ENCODE results near the gene KRT9. TPM values are rescaled to one million over a fixed set of nuclear protein-coding genes. Genes with fewer than 3 reads are reported as not detected.
"Not testable (repeated sequence)": the region's sequence is repeated elsewhere in the genome, so short reads cannot be mapped to it uniquely, and the experiment has no call there.

The KRT9 gene
- total RNA-seq, 1 donor, result 0.10 TPM

- H3K27me3 ChIP-seq (ENCODE audit: insufficient read depth, low read length), result no peaks in the 10 kb centered on the region
- no peaks in the 10 kb centered on the region for H3K9me3 ChIP-seq (ENCODE audit: low read depth, low read length)
- H3K4me3 ChIP-seq (ENCODE audit: low read length), result no peak overlapping the region
- peaks cover 18% of the 10 kb centered on the region for H3K4me1 ChIP-seq (ENCODE audit: insufficient read depth, low read length)
Measured at GRCh38 chr17:41547921-41548843, 23.7 kb downstream of the KRT9 start.

- H3K4me1 ChIP-seq (ENCODE audit: insufficient read depth, low read length), result peaks cover 18% of the 10 kb centered on the region
- no peaks in the 10 kb centered on the region for H3K9me3 ChIP-seq (ENCODE audit: low read depth, low read length)
- no peak overlapping the region for H3K4me3 ChIP-seq (ENCODE audit: low read length)
- no peaks in the 10 kb centered on the region for H3K27me3 ChIP-seq (ENCODE audit: insufficient read depth, low read length)
Measured at GRCh38 chr17:41547378-41547841, 24.4 kb downstream of the KRT9 start.

GRCh38 chr17:41546819-41547218 lies 25.0 kb downstream of the KRT9 start:
- peaks cover 18% of the 10 kb centered on the region for H3K4me1 ChIP-seq (ENCODE audit: insufficient read depth, low read length)
- no peaks in the 10 kb centered on the region for H3K9me3 ChIP-seq (ENCODE audit: low read depth, low read length)
- no peaks in the 10 kb centered on the region for H3K27me3 ChIP-seq (ENCODE audit: insufficient read depth, low read length)
- H3K4me3 ChIP-seq (ENCODE audit: low read length), result no peak overlapping the region

- peaks cover 18% of the 10 kb centered on the region for H3K4me1 ChIP-seq (ENCODE audit: insufficient read depth, low read length)
- no peaks in the 10 kb centered on the region for H3K9me3 ChIP-seq (ENCODE audit: low read depth, low read length)
- H3K27me3 ChIP-seq (ENCODE audit: insufficient read depth, low read length), result no peaks in the 10 kb centered on the region
- no peak overlapping the region for H3K4me3 ChIP-seq (ENCODE audit: low read length)
Measured at GRCh38 chr17:41545829-41546410, 25.9 kb downstream of the KRT9 start.

GRCh38 chr17:41544935-41545334 lies 26.9 kb downstream of the KRT9 start:
- Histone ChIP-seq H3K4me1 (ENCODE audit: insufficient read depth, low read length) (peaks cover 18% of the 10 kb centered on the region), H3K9me3 (ENCODE audit: low read depth, low read length) (no peaks in the 10 kb centered on the region), H3K4me3 (ENCODE audit: low read length) (no peak overlapping the region), H3K27me3 (ENCODE audit: insufficient read depth, low read length) (no peaks in the 10 kb centered on the region)

GRCh38 chr17:41544491-41544892 lies 27.4 kb downstream of the KRT9 start:
- no peaks in the 10 kb centered on the region for H3K9me3 ChIP-seq (ENCODE audit: low read depth, low read length)
- no peak overlapping the region for H3K4me3 ChIP-seq (ENCODE audit: low read length)

GRCh38 chr17:41542786-41543185 lies 29.1 kb downstream of the KRT9 start:
- not testable (repeated sequence) for H3K4me3 ChIP-seq (ENCODE audit: low read length); H3K27me3 ChIP-seq (ENCODE audit: insufficient read depth, low read length); H3K4me1 ChIP-seq (ENCODE audit: insufficient read depth, low read length); H3K9me3 ChIP-seq (ENCODE audit: low read depth, low read length)

More at GRCh38 chr17:41544491-41544892, 27.4 kb downstream of the KRT9 start:
- Histone ChIP-seq H3K4me1 (ENCODE audit: insufficient read depth, low read length) (peaks cover 18% of the 10 kb centered on the region), H3K27me3 (ENCODE audit: insufficient read depth, low read length) (no peaks in the 10 kb centered on the region)

- Histone ChIP-seq H3K4me1 (ENCODE audit: insufficient read depth, low read length) (no peaks in the 10 kb centered on the region), H3K4me3 (ENCODE audit: low read length) (no peak overlapping the region), H3K9me3 (ENCODE audit: low read depth, low read length) (no peaks in the 10 kb centered on the region), H3K27me3 (ENCODE audit: insufficient read depth, low read length) (no peaks in the 10 kb centered on the region)
Measured at GRCh38 chr17:41542357-41542756, 29.5 kb downstream of the KRT9 start.

- Histone ChIP-seq H3K4me1 (ENCODE audit: insufficient read depth, low read length) (no peaks in the 10 kb centered on the region), H3K4me3 (ENCODE audit: low read length) (no peak overlapping the region), H3K9me3 (ENCODE audit: low read depth, low read length) (no peaks in the 10 kb centered on the region), H3K27me3 (ENCODE audit: insufficient read depth, low read length) (no peaks in the 10 kb centered on the region)
Measured at GRCh38 chr17:41540921-41541625, 30.8 kb downstream of the KRT9 start.

GRCh38 chr17:41539979-41540701 lies 31.7 kb downstream of the KRT9 start:
- Histone ChIP-seq H3K9me3 (ENCODE audit: low read depth, low read length) (no peaks in the 10 kb centered on the region), H3K4me3 (ENCODE audit: low read length) (no peak overlapping the region), H3K27me3 (ENCODE audit: insufficient read depth, low read length) (no peaks in the 10 kb centered on the region), H3K4me1 (ENCODE audit: insufficient read depth, low read length) (no peaks in the 10 kb centered on the region)

GRCh38 chr17:41539071-41539492 lies 32.8 kb downstream of the KRT9 start:
- Histone ChIP-seq H3K4me1 (ENCODE audit: insufficient read depth, low read length) (no peaks in the 10 kb centered on the region), H3K4me3 (ENCODE audit: low read length) (no peak overlapping the region), H3K27me3 (ENCODE audit: insufficient read depth, low read length) (no peaks in the 10 kb centered on the region), H3K9me3 (ENCODE audit: low read depth, low read length) (no peaks in the 10 kb centered on the region)

GRCh38 chr17:41538565-41538991 lies 33.3 kb downstream of the KRT9 start:
- H3K4me3 ChIP-seq (ENCODE audit: low read length), result no peak overlapping the region
- peaks cover 1% of the 10 kb centered on the region for H3K27me3 ChIP-seq (ENCODE audit: insufficient read depth, low read length)
- no peaks in the 10 kb centered on the region for H3K9me3 ChIP-seq (ENCODE audit: low read depth, low read length)
- no peaks in the 10 kb centered on the region for H3K4me1 ChIP-seq (ENCODE audit: insufficient read depth, low read length)

GRCh38 chr17:41537990-41538389 lies 33.9 kb downstream of the KRT9 start:
- Histone ChIP-seq H3K4me3 (ENCODE audit: low read length) (no peak overlapping the region), H3K9me3 (ENCODE audit: low read depth, low read length) (no peaks in the 10 kb centered on the region), H3K27me3 (ENCODE audit: insufficient read depth, low read length) (peaks cover 3% of the 10 kb centered on the region), H3K4me1 (ENCODE audit: insufficient read depth, low read length) (no peaks in the 10 kb centered on the region)

GRCh38 chr17:41537614-41537954 lies 34.3 kb downstream of the KRT9 start:
- H3K9me3 ChIP-seq (ENCODE audit: low read depth, low read length), result no peaks in the 10 kb centered on the region
- H3K4me3 ChIP-seq (ENCODE audit: low read length), result no peak overlapping the region
- peaks cover 3% of the 10 kb centered on the region for H3K27me3 ChIP-seq (ENCODE audit: insufficient read depth, low read length)
- no peaks in the 10 kb centered on the region for H3K4me1 ChIP-seq (ENCODE audit: insufficient read depth, low read length)

Measured in mononuclear cell (primary cell).